Head of caudate nucleus (tissue), 42 donors: ENCODE data around the gene GLO1.

Experiments
- DNase-seq, 42 donors: peaks; one replicate each; pipeline versions ENCODE4 v3.0.0 to v3.0.0-alpha.2; 2020 to 2021; ENCODE audit warnings: mixed read lengths in 7 of 42
- intact Hi-C: fragments of 100-400 bp; cut with DNase I; formaldehyde crosslinking; loops from one replicate; pipeline ENCODE4 v1.15.0; 2022

GLO1 gene

GRCh38 chr6:38638941-38639497 lies 63.9 kb downstream of the GLO1 start:
- intact Hi-C loops: no loop called here
- DNase-seq: peak in 41 of 42 donors; percentile 25 to 88 (median 63)

- no peak for DNase-seq
- intact Hi-C loops: no loop called here
Observed at GRCh38 chr6:38637756-38638155, 65.2 kb downstream of the GLO1 start.

- intact Hi-C loops: no loop called here
- DNase-seq: no peak
Observed at GRCh38 chr6:38636027-38636426, 66.9 kb downstream of the GLO1 start.

DNA sequence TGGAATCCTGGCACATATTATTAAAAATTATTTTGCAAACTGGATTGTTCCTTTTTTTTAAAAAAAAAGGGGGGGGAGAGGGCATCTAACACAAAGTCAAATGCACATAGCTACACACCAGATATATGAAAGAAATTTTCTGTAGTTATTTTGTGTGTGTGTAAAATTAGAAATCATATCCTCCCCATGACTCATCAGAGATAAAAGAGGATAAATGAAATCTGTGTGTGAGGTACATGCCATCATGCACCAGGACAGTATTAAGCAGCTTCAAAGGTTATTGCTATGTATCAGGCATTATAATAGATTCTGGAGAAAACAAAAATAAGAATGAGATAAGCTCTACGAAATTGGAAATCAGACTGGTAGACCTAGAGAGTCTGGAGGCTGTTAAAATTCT lies 68.4 kb downstream of the GLO1 start:
- no peak for DNase-seq

GRCh38 chr6:38632490-38632889 lies 70.5 kb downstream of the GLO1 start:
- intact Hi-C loops: no loop called here
- DNase-seq: no peak

More for the DNA sequence above, 68.4 kb downstream of the GLO1 start:
- intact Hi-C loops: no loop called here

DNA sequence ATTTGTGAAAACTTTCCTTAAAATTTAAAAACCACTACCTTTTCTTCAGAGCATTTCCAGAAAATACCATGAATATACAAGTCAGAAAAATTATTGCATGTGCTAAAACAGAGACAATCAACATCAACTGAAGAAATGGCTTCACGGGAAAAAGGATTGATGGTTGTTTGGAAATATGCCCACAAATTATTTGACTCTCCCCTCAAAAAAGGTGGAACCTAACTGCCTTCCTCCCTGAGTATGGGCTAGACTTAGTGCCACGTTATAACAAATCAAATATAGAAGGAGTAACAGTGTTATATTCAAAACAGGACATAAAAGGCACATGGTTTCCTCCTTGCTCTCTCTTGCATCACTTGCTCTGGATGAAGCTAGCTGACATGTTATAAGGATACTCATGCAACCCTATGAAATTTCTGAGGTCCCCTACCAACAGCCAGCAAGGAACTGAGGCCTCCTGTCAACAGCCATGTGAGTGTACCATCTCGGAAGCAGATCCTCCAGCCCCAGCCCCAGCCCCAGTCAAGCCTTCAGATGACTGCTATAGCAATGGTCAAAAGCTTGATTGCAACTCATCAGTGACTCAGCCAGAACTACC lies 71.7 kb downstream of the GLO1 start:
- no peak for DNase-seq
- intact Hi-C loops: no loop called here
